ENCODE data around the gene RPAIN. TPM values are rescaled to one million over a fixed set of nuclear protein-coding genes. Genes with fewer than 3 reads are reported as not detected.

Gene RPAIN
- polyA plus RNA-seq, 1 donor from 2014 or later, result 451 TPM

DNA sequence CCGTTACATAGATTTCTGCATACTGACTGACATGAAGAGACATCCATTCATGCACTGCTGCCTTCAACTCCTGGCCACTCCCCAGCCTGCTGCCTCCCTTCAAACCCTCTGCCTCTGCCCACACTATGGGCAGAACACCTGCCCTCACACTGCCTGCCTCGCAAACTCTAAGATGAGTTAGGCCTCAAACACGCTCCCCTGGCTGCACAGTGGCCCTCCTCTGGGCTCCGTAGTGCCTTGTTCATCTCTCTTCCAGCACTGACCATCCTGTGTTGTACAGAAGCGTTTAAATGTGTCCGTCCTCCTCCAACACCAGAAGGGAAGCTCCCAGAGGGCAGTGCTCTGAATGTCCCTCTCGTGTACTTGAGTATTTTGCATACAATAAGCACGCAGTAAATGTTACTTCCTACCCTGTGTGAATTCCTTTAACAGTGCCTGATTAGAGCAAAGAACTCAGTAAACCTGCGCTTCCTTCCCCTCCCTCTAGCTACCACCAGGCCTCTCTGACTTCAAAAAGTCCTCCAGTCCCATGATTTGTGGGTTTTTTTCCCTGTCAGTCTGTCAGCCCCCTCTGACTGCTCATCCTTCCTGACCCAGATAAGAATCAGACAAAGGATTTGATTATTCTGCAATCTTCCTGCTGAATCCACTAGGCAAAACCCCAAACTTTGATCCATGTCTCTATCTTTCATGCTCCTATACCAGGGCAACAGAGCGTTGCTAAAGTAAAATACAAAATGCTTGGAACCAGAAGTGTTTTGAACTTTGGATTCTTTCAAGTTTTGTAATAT, 44.9 kb downstream of the RPAIN start:
- Histone ChIP-seq H3K79me2 (replicated peaks; ENCODE audit: insufficient read depth, low read length) (peaks cover 42% of the 10 kb centered on the region), H3K9ac (ENCODE audit: low read length) (no peak overlapping the region), H2AFZ (ENCODE audit: low read depth, low read length) (no peak overlapping the region), H3F3A (ENCODE audit: insufficient read depth, low read length, poor library complexity, severe bottlenecking) (peaks cover 5% of the 10 kb centered on the region), H3K9me2 (ENCODE audit: insufficient read depth, low read length) (no peaks in the 10 kb centered on the region), H3K27ac (ENCODE audit: low read length) (no peak overlapping the region), H3K4me2 (ENCODE audit: low read length) (no peak overlapping the region), H3K36me3 (ENCODE audit: insufficient read depth, low read length) (no peaks in the 10 kb centered on the region), H3K9me3 (ENCODE audit: low read length) (no peaks in the 10 kb centered on the region), H3K4me3 (ENCODE audit: low read length) (no peak overlapping the region), H3K27me3 (ENCODE audit: insufficient read depth, low read depth, low read length) (no peaks in the 10 kb centered on the region), H4K20me1 (ENCODE audit: insufficient read depth) (no peaks in the 10 kb centered on the region)
- no peak for TF ChIP-seq EP300 (conservative IDR thresholded peaks at IDR 0.05; ENCODE audit: poor library complexity, severe bottlenecking)
- TF ChIP-seq, protein P1, sequence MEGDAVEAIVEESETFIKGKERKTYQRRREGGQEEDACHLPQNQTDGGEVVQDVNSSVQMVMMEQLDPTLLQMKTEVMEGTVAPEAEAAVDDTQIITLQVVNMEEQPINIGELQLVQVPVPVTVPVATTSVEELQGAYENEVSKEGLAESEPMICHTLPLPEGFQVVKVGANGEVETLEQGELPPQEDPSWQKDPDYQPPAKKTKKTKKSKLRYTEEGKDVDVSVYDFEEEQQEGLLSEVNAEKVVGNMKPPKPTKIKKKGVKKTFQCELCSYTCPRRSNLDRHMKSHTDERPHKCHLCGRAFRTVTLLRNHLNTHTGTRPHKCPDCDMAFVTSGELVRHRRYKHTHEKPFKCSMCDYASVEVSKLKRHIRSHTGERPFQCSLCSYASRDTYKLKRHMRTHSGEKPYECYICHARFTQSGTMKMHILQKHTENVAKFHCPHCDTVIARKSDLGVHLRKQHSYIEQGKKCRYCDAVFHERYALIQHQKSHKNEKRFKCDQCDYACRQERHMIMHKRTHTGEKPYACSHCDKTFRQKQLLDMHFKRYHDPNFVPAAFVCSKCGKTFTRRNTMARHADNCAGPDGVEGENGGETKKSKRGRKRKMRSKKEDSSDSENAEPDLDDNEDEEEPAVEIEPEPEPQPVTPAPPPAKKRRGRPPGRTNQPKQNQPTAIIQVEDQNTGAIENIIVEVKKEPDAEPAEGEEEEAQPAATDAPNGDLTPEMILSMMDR (IDR thresholded peaks at IDR 0.05; ENCODE audit: poor library complexity, severe bottlenecking), result no peak

DNA sequence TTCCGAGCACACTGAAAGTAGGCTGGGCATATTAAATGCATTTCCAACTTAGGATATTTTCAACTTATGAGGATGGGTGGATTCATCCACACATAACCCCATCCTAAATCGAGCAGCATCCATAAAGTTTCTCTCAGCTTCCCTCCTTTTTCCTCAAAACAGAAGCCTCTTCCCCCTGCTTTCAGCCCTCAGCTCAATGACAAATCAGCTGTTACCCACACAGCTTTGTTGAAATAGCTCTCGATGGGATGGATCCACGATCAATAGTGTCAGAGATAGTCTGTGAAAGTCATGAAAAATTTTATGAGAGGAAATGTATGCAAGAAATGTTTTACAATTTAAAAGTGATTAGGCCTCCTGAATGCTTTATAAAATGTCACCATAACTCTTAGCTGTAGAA, 46.3 kb downstream of the RPAIN start:
- Histone ChIP-seq H3K9me3 (ENCODE audit: low read length) (no peaks in the 10 kb centered on the region), H3K4me2 (ENCODE audit: low read length) (peak overlapping the region; percentile 18), H3K27me3 (ENCODE audit: insufficient read depth, low read depth, low read length) (no peaks in the 10 kb centered on the region), H4K20me1 (ENCODE audit: insufficient read depth) (no peaks in the 10 kb centered on the region), H3K9ac (ENCODE audit: low read length) (no peak overlapping the region), H3K79me2 (replicated peaks; ENCODE audit: insufficient read depth, low read length) (peaks cover 42% of the 10 kb centered on the region), H3K27ac (ENCODE audit: low read length) (no peak overlapping the region), H3K36me3 (ENCODE audit: insufficient read depth, low read length) (no peaks in the 10 kb centered on the region), H3F3A (ENCODE audit: insufficient read depth, low read length, poor library complexity, severe bottlenecking) (peaks cover 5% of the 10 kb centered on the region), H2AFZ (ENCODE audit: low read depth, low read length) (no peak overlapping the region), H3K4me3 (ENCODE audit: low read length) (peak overlapping the region; percentile 97), H3K9me2 (ENCODE audit: insufficient read depth, low read length) (no peaks in the 10 kb centered on the region)
- no peak for TF ChIP-seq MXI1 (conservative IDR thresholded peaks at IDR 0.05; ENCODE audit: poor library complexity, severe bottlenecking)
- TF ChIP-seq EP300 (conservative IDR thresholded peaks at IDR 0.05; ENCODE audit: poor library complexity, severe bottlenecking), result no peak
- TF ChIP-seq TAF1 (IDR thresholded peaks at IDR 0.05; ENCODE audit: low read depth), result no peak
- TF ChIP-seq, protein P1 (IDR thresholded peaks at IDR 0.05; ENCODE audit: poor library complexity, severe bottlenecking), result no peak
- TF ChIP-seq POLR2AphosphoS5 (IDR thresholded peaks at IDR 0.05), result no peak
- no peak for TF ChIP-seq RAD21 (conservative IDR thresholded peaks at IDR 0.05)
- no peak for TF ChIP-seq SMC3 (conservative IDR thresholded peaks at IDR 0.05; ENCODE audit: poor library complexity)
- TF ChIP-seq EZH2 (IDR thresholded peaks at IDR 0.05; ENCODE audit: borderline replicate concordance, insufficient read depth, low read length, poor library complexity, severe bottlenecking), result no peak
- TF ChIP-seq, protein P2, sequence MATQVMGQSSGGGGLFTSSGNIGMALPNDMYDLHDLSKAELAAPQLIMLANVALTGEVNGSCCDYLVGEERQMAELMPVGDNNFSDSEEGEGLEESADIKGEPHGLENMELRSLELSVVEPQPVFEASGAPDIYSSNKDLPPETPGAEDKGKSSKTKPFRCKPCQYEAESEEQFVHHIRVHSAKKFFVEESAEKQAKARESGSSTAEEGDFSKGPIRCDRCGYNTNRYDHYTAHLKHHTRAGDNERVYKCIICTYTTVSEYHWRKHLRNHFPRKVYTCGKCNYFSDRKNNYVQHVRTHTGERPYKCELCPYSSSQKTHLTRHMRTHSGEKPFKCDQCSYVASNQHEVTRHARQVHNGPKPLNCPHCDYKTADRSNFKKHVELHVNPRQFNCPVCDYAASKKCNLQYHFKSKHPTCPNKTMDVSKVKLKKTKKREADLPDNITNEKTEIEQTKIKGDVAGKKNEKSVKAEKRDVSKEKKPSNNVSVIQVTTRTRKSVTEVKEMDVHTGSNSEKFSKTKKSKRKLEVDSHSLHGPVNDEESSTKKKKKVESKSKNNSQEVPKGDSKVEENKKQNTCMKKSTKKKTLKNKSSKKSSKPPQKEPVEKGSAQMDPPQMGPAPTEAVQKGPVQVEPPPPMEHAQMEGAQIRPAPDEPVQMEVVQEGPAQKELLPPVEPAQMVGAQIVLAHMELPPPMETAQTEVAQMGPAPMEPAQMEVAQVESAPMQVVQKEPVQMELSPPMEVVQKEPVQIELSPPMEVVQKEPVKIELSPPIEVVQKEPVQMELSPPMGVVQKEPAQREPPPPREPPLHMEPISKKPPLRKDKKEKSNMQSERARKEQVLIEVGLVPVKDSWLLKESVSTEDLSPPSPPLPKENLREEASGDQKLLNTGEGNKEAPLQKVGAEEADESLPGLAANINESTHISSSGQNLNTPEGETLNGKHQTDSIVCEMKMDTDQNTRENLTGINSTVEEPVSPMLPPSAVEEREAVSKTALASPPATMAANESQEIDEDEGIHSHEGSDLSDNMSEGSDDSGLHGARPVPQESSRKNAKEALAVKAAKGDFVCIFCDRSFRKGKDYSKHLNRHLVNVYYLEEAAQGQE (IDR thresholded peaks at IDR 0.05; ENCODE audit: borderline replicate concordance), result no peak
